HCT116 (cell line): ENCODE measurements around the gene SNAPC1. TPM values are rescaled to one million over a fixed set of nuclear protein-coding genes. Genes with fewer than 3 reads are reported as not detected.

Experiments
- ATAC-seq: fragments of 200-7000 bp; cut with Tn5 transposase; 2 replicates; pipeline ENCODE4 v1.9.1; 2020; ENCODE audit warnings: mild to moderate bottlenecking, moderate library complexity
- BruUV-seq: library from RNA; stranded (reverse); fragments of 400-500 nt; replicated peaks from 2 replicates; lab custom pipeline; 2021; lab: Mats Ljungman, UMichigan
- CTCF ChIA-PET: fragments of 300-600 bp; sonication (Branson Sonifier 250); formaldehyde crosslinking; loops from one replicate; lab custom pipeline; 2021; ENCODE audit warnings: antibody characterized with exemption; lab: Charles Lee
- POLR2A ChIA-PET: fragments of 300-600, 350-600 bp; sonication (Branson Sonifier 250); formaldehyde crosslinking; loops from one replicate; lab custom pipeline; 2021; ENCODE audit warnings: antibody characterized with exemption; lab: Charles Lee
- RAD21 ChIA-PET, 2 experiments: fragments of 300-600 bp; sonication (Branson Sonifier 250); formaldehyde crosslinking; loops; one replicate each; lab custom pipeline; 2023; ENCODE audit warnings: low total read pairs in 2 of 2; ENCODE audit not compliant: uncharacterized antibody in 2 of 2, unreplicated experiment in 2 of 2, low non-redundant PET in 1 of 2; lab: Charles Lee
- DNase-seq: peaks from one replicate; pipeline ENCODE4 v3.0.0-alpha.2; 2010; ENCODE audit warnings: low read depth, low spot score
- H2AFZ ChIP-seq: fragments of 200-600 bp; shearing (Covaris generic), sonication (generic); 2 replicates; pipeline ENCODE4 v1.6.1; 2017; ENCODE audit warnings: low read depth, mixed run types, mixed read lengths, antibody characterized with exemption, low read length; ENCODE audit not compliant: poor library complexity, severe bottlenecking
- H3K27ac ChIP-seq: 2 replicates; pipeline ENCODE4 v1.5.1; 2012; ENCODE audit warnings: low read depth, low read length
- H3K27me3 ChIP-seq: fragments of 200-600 bp; sonication (generic); 2 replicates; pipeline ENCODE4 v1.6.1; 2016; ENCODE audit warnings: mixed run types, low read length, mixed read lengths; ENCODE audit not compliant: insufficient read depth
- H3K36me3 ChIP-seq, 2 experiments: fragments of 200-500 bp in 1 of 2; fragments of 200-600 bp in 1 of 2; sonication (Bioruptor generic) in 1 of 2; sonication (generic) in 1 of 2; 2 replicates each; pipeline versions ENCODE4 v1.5.1 to v1.6.1; 2014 to 2016; ENCODE audit warnings: low read length in 2 of 2, inconsistent platforms in 1 of 2, mixed read lengths in 1 of 2, mixed run types in 1 of 2; ENCODE audit not compliant: insufficient read depth in 2 of 2, control insufficient read depth in 1 of 2
- H3K4me1 ChIP-seq, 2 experiments: fragments of 200-600 bp in 1 of 2; sonication (generic) in 1 of 2; 2 replicates each; pipeline versions ENCODE4 v1.5.1 to v1.6.1; 2012 to 2017; ENCODE audit warnings: low read length in 2 of 2, inconsistent platforms in 1 of 2, mild to moderate bottlenecking in 1 of 2, mixed read lengths in 1 of 2, mixed run types in 1 of 2, moderate library complexity in 1 of 2; ENCODE audit not compliant: insufficient read depth in 2 of 2, control insufficient read depth in 1 of 2
- H3K4me2 ChIP-seq: fragments of 200-600 bp; sonication (generic); 2 replicates; pipeline ENCODE4 v1.6.1; 2017; ENCODE audit warnings: mixed run types, low read length, mixed read lengths
- H3K4me3 ChIP-seq, 2 experiments: fragments of 200-600 bp in 1 of 2; sonication (generic) in 1 of 2; replicated peaks in 1 of 2; 2 replicates each; pipeline ENCODE4 v1.5.1; 2011 to 2016; ENCODE audit warnings: low read length in 2 of 2, control low read depth in 1 of 2, low read depth in 1 of 2, mild to moderate bottlenecking in 1 of 2, mixed read lengths in 1 of 2, mixed run types in 1 of 2
- H3K79me2 ChIP-seq: fragments of 200-600 bp; sonication (generic); 2 replicates; pipeline ENCODE4 v1.6.1; 2017; ENCODE audit warnings: mild to moderate bottlenecking, mixed run types, low read length, moderate library complexity, mixed read lengths; ENCODE audit not compliant: insufficient read depth
- H3K9ac ChIP-seq: fragments of 200-600 bp; sonication (generic); 2 replicates; pipeline ENCODE4 v1.6.1; 2016; ENCODE audit warnings: low read length, mixed read lengths
- H3K9me2 ChIP-seq: fragments of 200-600 bp; sonication (generic), shearing (Covaris generic); 2 replicates; pipeline ENCODE4 v1.6.1; 2017; ENCODE audit warnings: mixed run types, mild to moderate bottlenecking, moderate library complexity; ENCODE audit not compliant: insufficient read depth
- H3K9me3 ChIP-seq, 2 experiments: fragments of 200-500 bp in 1 of 2; fragments of 200-600 bp in 1 of 2; sonication (Bioruptor generic) in 1 of 2; sonication (generic) in 1 of 2; 2 replicates each; pipeline ENCODE4 v1.6.1; 2014 to 2017; ENCODE audit warnings: low read length in 2 of 2, mixed read lengths in 2 of 2, inconsistent platforms in 1 of 2, low read depth in 1 of 2, mild to moderate bottlenecking in 1 of 2, mixed run types in 1 of 2, moderate library complexity in 1 of 2; ENCODE audit not compliant: control insufficient read depth in 1 of 2, insufficient read depth in 1 of 2
- H4K20me1 ChIP-seq: fragments of 200-600 bp; sonication (generic), shearing (Covaris generic); 2 replicates; pipeline ENCODE4 v1.6.1; 2017; ENCODE audit warnings: mixed run types, mild to moderate bottlenecking, moderate library complexity; ENCODE audit not compliant: insufficient read depth
- CBX3 ChIP-seq: IDR thresholded peaks from 2 replicates; pipeline ENCODE4 v1.6.1; 2012; ENCODE audit warnings: low read depth
- CTCF ChIP-seq, 3 experiments: fragments of 200-600 bp in 1 of 3; sonication (generic) in 1 of 3; IDR thresholded peaks in 2 of 3; conservative IDR thresholded peaks in 1 of 3; 2 replicates each; pipeline ENCODE4 v1.5.1; 2012 to 2017; ENCODE audit warnings: low read depth in 2 of 3, low read length in 2 of 3, antibody characterized with exemption in 1 of 3, borderline replicate concordance in 1 of 3, control low read depth in 1 of 3, mild to moderate bottlenecking in 1 of 3, mixed read lengths in 1 of 3, mixed run types in 1 of 3, moderate library complexity in 1 of 3; ENCODE audit not compliant: insufficient read depth in 1 of 3
- EGR1 ChIP-seq: IDR thresholded peaks from 2 replicates; pipeline ENCODE4 v1.6.1; 2012; ENCODE audit warnings: low read depth
- ELF1 ChIP-seq: IDR thresholded peaks from 2 replicates; pipeline ENCODE4 v1.6.1; 2012; ENCODE audit warnings: low read depth, borderline replicate concordance
- EZH2phosphoT487 ChIP-seq: fragments of 200-600 bp; IDR thresholded peaks from 2 replicates; pipeline ENCODE4 v1.6.1; 2018; ENCODE audit warnings: antibody characterized with exemption, borderline replicate concordance
- FOSL1 ChIP-seq: IDR thresholded peaks from 2 replicates; pipeline ENCODE4 v1.6.1; 2012; ENCODE audit warnings: low read depth
- JUND ChIP-seq: IDR thresholded peaks from 2 replicates; pipeline ENCODE4 v1.6.1; 2012
- MAX ChIP-seq: IDR thresholded peaks from 2 replicates; pipeline ENCODE4 v1.6.1; 2012
- POLR2AphosphoS5 ChIP-seq: IDR thresholded peaks from 2 replicates; pipeline ENCODE4 v1.6.1; 2011; ENCODE audit warnings: mild to moderate bottlenecking, low read depth, low read length, moderate library complexity
- SIN3A ChIP-seq: IDR thresholded peaks from 2 replicates; pipeline ENCODE4 v1.6.1; 2012; ENCODE audit warnings: low read depth
- SP1 ChIP-seq: IDR thresholded peaks from 2 replicates; pipeline ENCODE4 v1.6.1; 2012; ENCODE audit warnings: low read depth
- TCF7L2 ChIP-seq: IDR thresholded peaks from 2 replicates; pipeline ENCODE4 v1.7.0; 2011; ENCODE audit warnings: borderline replicate concordance, inconsistent platforms; ENCODE audit not compliant: insufficient read depth, insufficient read length; ENCODE audit errors: extremely low read depth
- YY1 ChIP-seq: IDR thresholded peaks from 2 replicates; pipeline ENCODE4 v1.6.1; 2011; ENCODE audit warnings: low read length, low read depth, moderate library complexity, mild to moderate bottlenecking; ENCODE audit not compliant: insufficient replicate concordance; ENCODE audit errors: extremely low read depth
- ZBTB33 ChIP-seq: IDR thresholded peaks from 2 replicates; pipeline ENCODE4 v1.6.1; 2011; ENCODE audit warnings: mild to moderate bottlenecking, low read length, moderate library complexity; ENCODE audit not compliant: insufficient replicate concordance; ENCODE audit errors: extremely low read depth
- ZFX ChIP-seq: fragments of 450-650 bp; IDR thresholded peaks from 2 replicates; pipeline ENCODE4 v1.6.1; 2017
- ZNF274 ChIP-seq: fragments of 200-500 bp; sonication (Bioruptor generic); IDR thresholded peaks from 2 replicates; pipeline ENCODE4 v1.6.1; 2014; ENCODE audit warnings: mild to moderate bottlenecking, low read depth, low read length, inconsistent platforms
- intact Hi-C: fragments of 100-400 bp; cut with micrococcal nuclease; formaldehyde crosslinking; loops from 2 replicates; pipeline ENCODE4 v1.10.0; 2022
- total RNA-seq: library from RNA; stranded (reverse); gene quantifications from one replicate; pipeline ENCODE4 v1.2.1, GENCODE V29; 2021; ENCODE audit not compliant: unreplicated experiment
- TF ChIP-seq, protein P1 (sequence below): IDR thresholded peaks from 2 replicates; pipeline ENCODE4 v1.6.1; 2012
- TF ChIP-seq, protein P2 (sequence below): IDR thresholded peaks from 2 replicates; pipeline ENCODE4 v1.6.1; 2012; ENCODE audit warnings: low read depth

SNAPC1 gene
- total RNA-seq, 1 experiment from 2014 or later, result 8.2 TPM

- no peaks in the 10 kb centered on the region for H3K9me3 ChIP-seq
- no TSS peak for BruUV-seq
- no peaks in the 10 kb centered on the region for H3K9me2 ChIP-seq
- intact Hi-C loops, result no loop called here
- no peaks in the 10 kb centered on the region for H4K20me1 ChIP-seq
- DNase-seq, result no peak
- no peaks in the 10 kb centered on the region for H3K36me3 ChIP-seq
- H3K79me2 ChIP-seq, result no peaks in the 10 kb centered on the region
- no peak for TF ChIP-seq SP1
- no peak for TF ChIP-seq ZNF274
- no peak for TF ChIP-seq ZFX
- TF ChIP-seq CTCF (IDR thresholded peaks at IDR 0.05 in 2 of 3, conservative IDR thresholded peaks at IDR 0.05 in 1 of 3; ENCODE audit: borderline replicate concordance in 1 of 3, insufficient read depth in 1 of 3, low read depth in 2 of 3, low read length in 2 of 3), result no peak
- no peak for TF ChIP-seq MAX
- no peak for TF ChIP-seq POLR2AphosphoS5
- TF ChIP-seq FOSL1, result no peak
- TF ChIP-seq, protein P1, sequence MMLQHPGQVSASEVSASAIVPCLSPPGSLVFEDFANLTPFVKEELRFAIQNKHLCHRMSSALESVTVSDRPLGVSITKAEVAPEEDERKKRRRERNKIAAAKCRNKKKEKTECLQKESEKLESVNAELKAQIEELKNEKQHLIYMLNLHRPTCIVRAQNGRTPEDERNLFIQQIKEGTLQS, result no peak
- TF ChIP-seq SIN3A, result no peak
- no peak for TF ChIP-seq EGR1
- no peak for TF ChIP-seq ELF1
- no peak for TF ChIP-seq TCF7L2
- no peak for TF ChIP-seq JUND
- TF ChIP-seq, protein P2, sequence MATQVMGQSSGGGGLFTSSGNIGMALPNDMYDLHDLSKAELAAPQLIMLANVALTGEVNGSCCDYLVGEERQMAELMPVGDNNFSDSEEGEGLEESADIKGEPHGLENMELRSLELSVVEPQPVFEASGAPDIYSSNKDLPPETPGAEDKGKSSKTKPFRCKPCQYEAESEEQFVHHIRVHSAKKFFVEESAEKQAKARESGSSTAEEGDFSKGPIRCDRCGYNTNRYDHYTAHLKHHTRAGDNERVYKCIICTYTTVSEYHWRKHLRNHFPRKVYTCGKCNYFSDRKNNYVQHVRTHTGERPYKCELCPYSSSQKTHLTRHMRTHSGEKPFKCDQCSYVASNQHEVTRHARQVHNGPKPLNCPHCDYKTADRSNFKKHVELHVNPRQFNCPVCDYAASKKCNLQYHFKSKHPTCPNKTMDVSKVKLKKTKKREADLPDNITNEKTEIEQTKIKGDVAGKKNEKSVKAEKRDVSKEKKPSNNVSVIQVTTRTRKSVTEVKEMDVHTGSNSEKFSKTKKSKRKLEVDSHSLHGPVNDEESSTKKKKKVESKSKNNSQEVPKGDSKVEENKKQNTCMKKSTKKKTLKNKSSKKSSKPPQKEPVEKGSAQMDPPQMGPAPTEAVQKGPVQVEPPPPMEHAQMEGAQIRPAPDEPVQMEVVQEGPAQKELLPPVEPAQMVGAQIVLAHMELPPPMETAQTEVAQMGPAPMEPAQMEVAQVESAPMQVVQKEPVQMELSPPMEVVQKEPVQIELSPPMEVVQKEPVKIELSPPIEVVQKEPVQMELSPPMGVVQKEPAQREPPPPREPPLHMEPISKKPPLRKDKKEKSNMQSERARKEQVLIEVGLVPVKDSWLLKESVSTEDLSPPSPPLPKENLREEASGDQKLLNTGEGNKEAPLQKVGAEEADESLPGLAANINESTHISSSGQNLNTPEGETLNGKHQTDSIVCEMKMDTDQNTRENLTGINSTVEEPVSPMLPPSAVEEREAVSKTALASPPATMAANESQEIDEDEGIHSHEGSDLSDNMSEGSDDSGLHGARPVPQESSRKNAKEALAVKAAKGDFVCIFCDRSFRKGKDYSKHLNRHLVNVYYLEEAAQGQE, result no peak
- TF ChIP-seq ZBTB33, result no peak
- no peak for TF ChIP-seq CBX3
- no peak for TF ChIP-seq EZH2phosphoT487
- TF ChIP-seq YY1, result no peak
- no peak for ATAC-seq
- H2AFZ ChIP-seq, result no peak overlapping the region
- no peak overlapping the region for H3K4me3 ChIP-seq
- H3K27me3 ChIP-seq, result no peaks in the 10 kb centered on the region
- ChIA-PET RAD21 (no interaction called here), POLR2A (no interaction called here), CTCF (no interaction called here)
- H3K4me2 ChIP-seq, result no peak overlapping the region
- no peak overlapping the region for H3K27ac ChIP-seq
- H3K9ac ChIP-seq, result no peak overlapping the region
- peaks cover 0 to 17% of the 10 kb centered on the region in 2 experiments; a peak in 2 of 4 replicates for H3K4me1 ChIP-seq
Observed at GRCh38 chr14:61756135-61756534, 6.1 kb upstream of the SNAPC1 start.
